ENCODE data around the gene LGALS7.

DNA sequence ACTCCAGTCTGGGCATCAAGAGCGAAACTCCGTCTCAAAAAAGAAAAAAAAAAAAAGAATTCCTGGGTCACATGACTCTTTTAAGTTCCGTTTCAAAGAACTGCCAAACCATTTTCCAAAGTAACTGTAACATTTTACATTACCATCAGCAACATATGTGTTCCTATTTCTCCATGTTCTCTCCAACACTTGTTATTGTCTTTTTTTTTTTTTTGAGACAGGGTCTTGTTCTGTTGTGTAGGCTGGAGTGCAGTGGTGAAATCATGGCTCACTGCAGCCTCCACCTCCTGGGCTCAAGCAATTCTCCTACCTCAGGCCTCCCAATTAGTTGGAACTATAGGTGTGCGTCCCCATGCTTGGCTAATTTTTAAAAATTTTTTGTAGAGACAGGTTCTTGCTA is 22.2 kb upstream of the LGALS7 start:
- TF ChIP-seq, protein P1, sequence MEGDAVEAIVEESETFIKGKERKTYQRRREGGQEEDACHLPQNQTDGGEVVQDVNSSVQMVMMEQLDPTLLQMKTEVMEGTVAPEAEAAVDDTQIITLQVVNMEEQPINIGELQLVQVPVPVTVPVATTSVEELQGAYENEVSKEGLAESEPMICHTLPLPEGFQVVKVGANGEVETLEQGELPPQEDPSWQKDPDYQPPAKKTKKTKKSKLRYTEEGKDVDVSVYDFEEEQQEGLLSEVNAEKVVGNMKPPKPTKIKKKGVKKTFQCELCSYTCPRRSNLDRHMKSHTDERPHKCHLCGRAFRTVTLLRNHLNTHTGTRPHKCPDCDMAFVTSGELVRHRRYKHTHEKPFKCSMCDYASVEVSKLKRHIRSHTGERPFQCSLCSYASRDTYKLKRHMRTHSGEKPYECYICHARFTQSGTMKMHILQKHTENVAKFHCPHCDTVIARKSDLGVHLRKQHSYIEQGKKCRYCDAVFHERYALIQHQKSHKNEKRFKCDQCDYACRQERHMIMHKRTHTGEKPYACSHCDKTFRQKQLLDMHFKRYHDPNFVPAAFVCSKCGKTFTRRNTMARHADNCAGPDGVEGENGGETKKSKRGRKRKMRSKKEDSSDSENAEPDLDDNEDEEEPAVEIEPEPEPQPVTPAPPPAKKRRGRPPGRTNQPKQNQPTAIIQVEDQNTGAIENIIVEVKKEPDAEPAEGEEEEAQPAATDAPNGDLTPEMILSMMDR (IDR thresholded peaks at IDR 0.05) = no peak
- no peak for TF ChIP-seq POLR2A (IDR thresholded peaks at IDR 0.05)
